IMR-90 (cell line): Measurements from ENCODE around the gene CRYBB1. TPM values are rescaled to one million over a fixed set of nuclear protein-coding genes. Genes with fewer than 3 reads are reported as not detected.

Source experiments
- ATAC-seq: fragments of 200-7000 bp; cut with Tn5 transposase; 2 replicates; pipeline ENCODE4 v1.9.1; 2020; ENCODE audit warnings: low read depth, mild to moderate bottlenecking, moderate library complexity
- BruUV-seq: library from RNA; stranded (reverse); fragments of 400-500 nt; replicated peaks from 2 replicates; lab custom pipeline; 2021; lab: Mats Ljungman, UMichigan
- CTCF ChIA-PET: fragments of 300-600 bp; formaldehyde crosslinking; extraction: SDS; loops from one replicate; lab custom pipeline; 2021; ENCODE audit warnings: antibody characterized with exemption; lab: Yijun Ruan, JAX
- POLR2A ChIA-PET: fragments of 300-600 bp; sonication (Branson Sonifier 250); formaldehyde crosslinking; loops from one replicate; lab custom pipeline; 2022; ENCODE audit warnings: antibody characterized with exemption; ENCODE audit not compliant: unreplicated experiment; lab: Charles Lee
- DNase-seq: peaks from one replicate; pipeline ENCODE4 v3.0.0; 2013
- H2AFZ ChIP-seq: replicated peaks from 2 replicates; pipeline ENCODE3; 2013; ENCODE audit warnings: low read length, mild to moderate bottlenecking; ENCODE audit not compliant: poor library complexity
- H2AK5ac ChIP-seq: 2 replicates; pipeline ENCODE4 v1.6.1; 2013; ENCODE audit warnings: low read depth, low read length, inconsistent platforms
- H2AK9ac ChIP-seq: replicated peaks from 2 replicates; pipeline ENCODE3; 2013; ENCODE audit warnings: mild to moderate bottlenecking, low read depth, low read length, moderate library complexity; ENCODE audit not compliant: poor library complexity
- H2BK120ac ChIP-seq: 2 replicates; pipeline ENCODE4 v1.6.1; 2013; ENCODE audit warnings: low read depth, low read length, inconsistent platforms
- H2BK15ac ChIP-seq: 3 replicates; pipeline ENCODE4 v1.6.1; 2013; ENCODE audit warnings: low read depth, low read length, inconsistent platforms
- H2BK20ac ChIP-seq: 2 replicates; pipeline ENCODE4 v1.6.1; 2013; ENCODE audit warnings: low read depth, mild to moderate bottlenecking, inconsistent platforms, low read length, moderate library complexity
- H2BK5ac ChIP-seq: 2 replicates; pipeline ENCODE4 v1.6.1; 2013; ENCODE audit warnings: mild to moderate bottlenecking, low read depth, low read length, inconsistent platforms; ENCODE audit not compliant: poor library complexity, severe bottlenecking
- H3K14ac ChIP-seq: replicated peaks from 2 replicates; pipeline ENCODE4 v1.6.1; 2013; ENCODE audit warnings: low read depth, low read length, inconsistent platforms
- H3K18ac ChIP-seq: 2 replicates; pipeline ENCODE4 v1.6.1; 2013; ENCODE audit warnings: low read depth, low read length, control low read depth
- H3K23ac ChIP-seq: 2 replicates; pipeline ENCODE4 v1.6.1; 2013; ENCODE audit warnings: low read depth, low read length, inconsistent platforms
- H3K27ac ChIP-seq: 2 replicates; pipeline ENCODE4 v1.5.1; 2013; ENCODE audit warnings: mild to moderate bottlenecking, control low read depth, low read length; ENCODE audit not compliant: insufficient read depth
- H3K27me3 ChIP-seq: 2 replicates; pipeline ENCODE4 v1.6.1; 2013; ENCODE audit warnings: low read length; ENCODE audit not compliant: control insufficient read depth, insufficient read depth
- H3K36me3 ChIP-seq: 2 replicates; pipeline ENCODE4 v1.6.1; 2013; ENCODE audit warnings: low read length, mixed read lengths; ENCODE audit not compliant: control insufficient read depth, insufficient read depth
- H3K4ac ChIP-seq: 2 replicates; pipeline ENCODE4 v1.6.1; 2013; ENCODE audit warnings: low read depth, low read length, inconsistent platforms
- H3K4me1 ChIP-seq: 2 replicates; pipeline ENCODE4 v1.6.1; 2013; ENCODE audit warnings: low read length, mixed read lengths; ENCODE audit not compliant: control insufficient read depth, insufficient read depth
- H3K4me2 ChIP-seq: 2 replicates; pipeline ENCODE4 v1.6.1; 2013; ENCODE audit warnings: low read depth, mild to moderate bottlenecking, control low read depth, low read length, moderate library complexity
- H3K4me3 ChIP-seq: 2 replicates; pipeline ENCODE4 v1.5.1; 2013; ENCODE audit warnings: low read depth, mild to moderate bottlenecking, control low read depth, low read length, moderate library complexity; ENCODE audit not compliant: insufficient read depth
- H3K56ac ChIP-seq: 2 replicates; pipeline ENCODE4 v1.6.1; 2013; ENCODE audit warnings: low read length, inconsistent platforms; ENCODE audit not compliant: insufficient read depth; ENCODE audit errors: extremely low read depth
- H3K79me1 ChIP-seq, 2 experiments: 2 replicates each; pipeline ENCODE4 v1.6.1; 2013; ENCODE audit warnings: low read length in 2 of 2, inconsistent platforms in 1 of 2, low read depth in 1 of 2
- H3K9ac ChIP-seq: 2 replicates; pipeline ENCODE4 v1.6.1; 2013; ENCODE audit warnings: low read depth, low read length, control low read depth
- H3K9me1 ChIP-seq: 2 replicates; pipeline ENCODE4 v1.6.1; 2013; ENCODE audit warnings: low read length, inconsistent platforms; ENCODE audit not compliant: insufficient read depth
- H3K9me3 ChIP-seq: 2 replicates; pipeline ENCODE4 v1.6.1; 2013; ENCODE audit warnings: low read length; ENCODE audit not compliant: control insufficient read depth, insufficient read depth
- H4K20me1 ChIP-seq: 2 replicates; pipeline ENCODE4 v1.6.1; 2013; ENCODE audit warnings: low read length, inconsistent platforms; ENCODE audit not compliant: insufficient read depth
- H4K5ac ChIP-seq: 2 replicates; pipeline ENCODE4 v1.6.1; 2013; ENCODE audit warnings: mild to moderate bottlenecking, low read depth, low read length, control low read depth
- H4K8ac ChIP-seq, 2 experiments: 2 replicates each; pipeline ENCODE4 v1.6.1; 2013; ENCODE audit warnings: low read depth in 2 of 2, low read length in 2 of 2, control low read depth in 1 of 2, inconsistent platforms in 1 of 2
- H4K91ac ChIP-seq: 2 replicates; pipeline ENCODE4 v1.6.1; 2013; ENCODE audit warnings: low read depth, low read length, inconsistent platforms; ENCODE audit not compliant: insufficient read depth
- BHLHE40 ChIP-seq: fragments of 150-350 bp; IDR thresholded peaks from 2 replicates; pipeline ENCODE4 v1.6.1; 2016; ENCODE audit warnings: mild to moderate bottlenecking, low read depth, low read length
- CEBPB ChIP-seq: IDR thresholded peaks from 2 replicates; pipeline ENCODE4 v1.6.1; 2012; ENCODE audit warnings: low read depth, low read length, improper control_type of control experiment
- CHD1 ChIP-seq: IDR thresholded peaks from 2 replicates; pipeline ENCODE4 v1.6.1; 2012; ENCODE audit warnings: low read depth, low read length, improper control_type of control experiment
- FOS ChIP-seq: fragments of 150-350 bp; IDR thresholded peaks from 2 replicates; pipeline ENCODE4 v1.6.1; 2016; ENCODE audit warnings: low read depth, low read length
- MAFK ChIP-seq: IDR thresholded peaks from 2 replicates; pipeline ENCODE4 v1.6.1; 2012; ENCODE audit warnings: low read depth, low read length, improper control_type of control experiment
- MAZ ChIP-seq: IDR thresholded peaks from 2 replicates; pipeline ENCODE4 v1.6.1; 2012; ENCODE audit warnings: low read depth, mild to moderate bottlenecking, low read length, improper control_type of control experiment, moderate library complexity, borderline replicate concordance
- MXI1 ChIP-seq: IDR thresholded peaks from 2 replicates; pipeline ENCODE4 v1.6.1; 2012; ENCODE audit warnings: low read depth, mild to moderate bottlenecking, low read length, moderate library complexity, borderline replicate concordance
- NFE2L2 ChIP-seq: fragments of 150-350 bp; IDR thresholded peaks from 2 replicates; pipeline ENCODE4 v1.6.1; 2016; ENCODE audit warnings: low read depth, mild to moderate bottlenecking, low read length
- POLR2A ChIP-seq: IDR thresholded peaks from 2 replicates; pipeline ENCODE4 v1.6.1; 2012; ENCODE audit warnings: mild to moderate bottlenecking, low read depth, low read length
- RAD21 ChIP-seq: IDR thresholded peaks from 2 replicates; pipeline ENCODE4 v1.6.1; 2012; ENCODE audit warnings: low read length, improper control_type of control experiment
- RCOR1 ChIP-seq: IDR thresholded peaks from 2 replicates; pipeline ENCODE4 v1.6.1; 2012; ENCODE audit warnings: mild to moderate bottlenecking, low read length, improper control_type of control experiment; ENCODE audit not compliant: insufficient replicate concordance
- RFX5 ChIP-seq: IDR thresholded peaks from 2 replicates; pipeline ENCODE4 v1.8.0; 2012; ENCODE audit warnings: low read depth, mild to moderate bottlenecking, low read length, moderate library complexity
- SMC3 ChIP-seq: fragments of 150-350 bp; IDR thresholded peaks from 2 replicates; pipeline ENCODE4 v1.6.1; 2016; ENCODE audit warnings: low read depth, mild to moderate bottlenecking, antibody characterized with exemption, low read length, moderate library complexity
- WGBS, 2 experiments: methylation state at CpG; one replicate each; pipeline versions ENCODE4 v1.1.5 to v1.1.7; 2013; ENCODE audit warnings: missing lambda C conversion rate in 2 of 2; ENCODE audit not compliant: insufficient read length in 1 of 2; ENCODE audit errors: extremely low coverage in 2 of 2; 5-methylcytosine and 5-hydroxymethylcytosine counted together
- dilution Hi-C: fragments of 300-500 bp; cut with HindIII; formaldehyde crosslinking; loops from one replicate; pipeline ENCODE4 v1.14.3; 2018; ENCODE audit warnings: low sequenced_read_pairs; ENCODE audit not compliant: unreplicated experiment
- in situ Hi-C: fragments of 300-500 bp; cut with MboI; formaldehyde crosslinking; loops from 3 replicates; pipeline ENCODE4 v1.14.3; 2019; ENCODE audit warnings: low sequenced_read_pairs, inconsistent platforms, mixed read lengths
- intact Hi-C: fragments of 100-400 bp; cut with micrococcal nuclease; formaldehyde crosslinking; loops from 2 replicates; pipeline ENCODE4 v1.10.0; 2022
- polyA plus RNA-seq, 3 experiments: library from polyadenylated mRNA; depleted of rRNA; stranded (reverse); fragments of >200 nt; gene quantifications; 2 replicates each; pipeline ENCODE4 v1.2.3, GENCODE V29; 2012; ENCODE audit warnings: low replicate concordance in 1 of 3
- total RNA-seq: library from RNA; depleted of rRNA; stranded (reverse); fragments of >200 nt; gene quantifications from 2 replicates; pipeline ENCODE4 v1.2.3, GENCODE V29; 2012
- TF ChIP-seq, protein P1 (sequence below): fragments of 150-350 bp; IDR thresholded peaks from 2 replicates; pipeline ENCODE4 v1.6.1; 2017; ENCODE audit warnings: mild to moderate bottlenecking, antibody characterized with exemption, low read length, low read depth
- TF ChIP-seq, protein P2 (sequence below): fragments of 150-350 bp; IDR thresholded peaks from 2 replicates; pipeline ENCODE4 v1.6.1; 2016; ENCODE audit warnings: low read depth, mild to moderate bottlenecking, low read length, moderate library complexity, borderline replicate concordance
- TF ChIP-seq, protein P3 (sequence below): conservative IDR thresholded peaks from 2 replicates; pipeline ENCODE4 v1.5.1; 2012; ENCODE audit warnings: mild to moderate bottlenecking, low read depth, low read length, improper control_type of control experiment

CRYBB1 gene
- total and polyA plus RNA-seq, 2 of the 4 experiments (the other 2 are of a cell fraction): not detected

DNA sequence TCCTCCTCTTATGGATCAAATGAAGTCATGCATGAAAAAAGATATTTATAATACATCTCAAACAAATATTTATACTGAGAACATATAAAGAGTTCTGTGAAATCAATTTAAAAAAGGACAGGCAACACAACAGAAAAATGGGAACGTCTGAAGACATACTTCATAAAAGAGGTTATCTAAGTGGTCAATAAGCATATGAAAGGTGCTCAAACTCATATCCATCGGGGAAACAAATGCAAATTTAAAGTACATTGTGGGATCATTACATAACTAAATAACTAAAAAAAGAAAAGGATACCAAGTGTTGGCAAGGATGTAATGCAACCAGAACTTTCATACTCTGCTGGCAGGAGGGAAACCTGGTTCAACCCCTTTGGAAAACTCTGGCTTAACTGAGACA, 50.2 kb downstream of the CRYBB1 start:
- H2BK5ac ChIP-seq: no peak overlapping the region
- H3K9me1 ChIP-seq: peaks cover 14% of the 10 kb centered on the region
- ChIA-PET CTCF (no interaction called here), POLR2A (no interaction called here)
- dilution Hi-C loops (no loop called here), in situ Hi-C loops (no loop called here), intact Hi-C loops (no loop called here)
- no peaks in the 10 kb centered on the region for H3K9me3 ChIP-seq
- H3K23ac ChIP-seq: no peak overlapping the region
- no CpG with 5 or more reads among the region's 2 CpGs for WGBS, 2 experiments
- H2BK15ac ChIP-seq: no peak overlapping the region
- no peak overlapping the region for H2AK9ac ChIP-seq
- no peak overlapping the region for H2AFZ ChIP-seq
- peaks cover 4% of the 10 kb centered on the region for H3K4me1 ChIP-seq
- ATAC-seq (no peak), DNase-seq (no peak)
- no peak overlapping the region for H3K4ac ChIP-seq
- H4K5ac ChIP-seq: no peak overlapping the region
- no peak overlapping the region for H3K4me2 ChIP-seq
- no peak overlapping the region for H3K4me3 ChIP-seq
- H2BK20ac ChIP-seq: no peak overlapping the region
- H3K14ac ChIP-seq: no peak overlapping the region; the same call in 1 of the 2 replicates
- no peak overlapping the region for H3K56ac ChIP-seq
- no peak overlapping the region for H2BK120ac ChIP-seq
- H4K91ac ChIP-seq: no peak overlapping the region
- peaks cover 30% of the 10 kb centered on the region for H4K20me1 ChIP-seq
- TF ChIP-seq, protein P1, sequence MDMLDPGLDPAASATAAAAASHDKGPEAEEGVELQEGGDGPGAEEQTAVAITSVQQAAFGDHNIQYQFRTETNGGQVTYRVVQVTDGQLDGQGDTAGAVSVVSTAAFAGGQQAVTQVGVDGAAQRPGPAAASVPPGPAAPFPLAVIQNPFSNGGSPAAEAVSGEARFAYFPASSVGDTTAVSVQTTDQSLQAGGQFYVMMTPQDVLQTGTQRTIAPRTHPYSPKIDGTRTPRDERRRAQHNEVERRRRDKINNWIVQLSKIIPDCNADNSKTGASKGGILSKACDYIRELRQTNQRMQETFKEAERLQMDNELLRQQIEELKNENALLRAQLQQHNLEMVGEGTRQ: no peak
- TF ChIP-seq MAFK (no peak), MAZ (no peak), MXI1 (no peak), RCOR1 (no peak), BHLHE40 (no peak), FOS (no peak), POLR2A (no peak), NFE2L2 (no peak), SMC3 (no peak), CEBPB (no peak), RFX5 (no peak), RAD21 (no peak), CHD1 (no peak)
- TF ChIP-seq, protein P2, sequence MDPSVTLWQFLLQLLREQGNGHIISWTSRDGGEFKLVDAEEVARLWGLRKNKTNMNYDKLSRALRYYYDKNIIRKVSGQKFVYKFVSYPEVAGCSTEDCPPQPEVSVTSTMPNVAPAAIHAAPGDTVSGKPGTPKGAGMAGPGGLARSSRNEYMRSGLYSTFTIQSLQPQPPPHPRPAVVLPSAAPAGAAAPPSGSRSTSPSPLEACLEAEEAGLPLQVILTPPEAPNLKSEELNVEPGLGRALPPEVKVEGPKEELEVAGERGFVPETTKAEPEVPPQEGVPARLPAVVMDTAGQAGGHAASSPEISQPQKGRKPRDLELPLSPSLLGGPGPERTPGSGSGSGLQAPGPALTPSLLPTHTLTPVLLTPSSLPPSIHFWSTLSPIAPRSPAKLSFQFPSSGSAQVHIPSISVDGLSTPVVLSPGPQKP: no peak
- TF ChIP-seq, protein P3, sequence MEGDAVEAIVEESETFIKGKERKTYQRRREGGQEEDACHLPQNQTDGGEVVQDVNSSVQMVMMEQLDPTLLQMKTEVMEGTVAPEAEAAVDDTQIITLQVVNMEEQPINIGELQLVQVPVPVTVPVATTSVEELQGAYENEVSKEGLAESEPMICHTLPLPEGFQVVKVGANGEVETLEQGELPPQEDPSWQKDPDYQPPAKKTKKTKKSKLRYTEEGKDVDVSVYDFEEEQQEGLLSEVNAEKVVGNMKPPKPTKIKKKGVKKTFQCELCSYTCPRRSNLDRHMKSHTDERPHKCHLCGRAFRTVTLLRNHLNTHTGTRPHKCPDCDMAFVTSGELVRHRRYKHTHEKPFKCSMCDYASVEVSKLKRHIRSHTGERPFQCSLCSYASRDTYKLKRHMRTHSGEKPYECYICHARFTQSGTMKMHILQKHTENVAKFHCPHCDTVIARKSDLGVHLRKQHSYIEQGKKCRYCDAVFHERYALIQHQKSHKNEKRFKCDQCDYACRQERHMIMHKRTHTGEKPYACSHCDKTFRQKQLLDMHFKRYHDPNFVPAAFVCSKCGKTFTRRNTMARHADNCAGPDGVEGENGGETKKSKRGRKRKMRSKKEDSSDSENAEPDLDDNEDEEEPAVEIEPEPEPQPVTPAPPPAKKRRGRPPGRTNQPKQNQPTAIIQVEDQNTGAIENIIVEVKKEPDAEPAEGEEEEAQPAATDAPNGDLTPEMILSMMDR: no peak
- no TSS peak for BruUV-seq
- H4K8ac ChIP-seq: no peak overlapping the region
- no peak overlapping the region for H3K18ac ChIP-seq
- H2AK5ac ChIP-seq: no peak overlapping the region
- peaks cover 4% of the 10 kb centered on the region for H3K36me3 ChIP-seq
- no peak overlapping the region for H3K9ac ChIP-seq
- H3K27ac ChIP-seq: no peak overlapping the region
- peaks cover 37 to 84% of the 10 kb centered on the region in 2 experiments for H3K79me1 ChIP-seq
- H3K27me3 ChIP-seq: no peaks in the 10 kb centered on the region
